HL-60/S4 treated with retinoic acid at 250 ng/mL for 4 days and 3 days (cell line): Measurements from ENCODE around the gene TNFRSF13B.
"Not testable (repeated sequence)": the region's sequence is repeated elsewhere in the genome, so short reads cannot be mapped to it uniquely, and the experiment has no call there.

Experiments used
- in situ Hi-C: fragments of 300-500 bp; cut with MboI; formaldehyde crosslinking; loops from 2 replicates; pipeline ENCODE4 v1.7.0; 2022; ENCODE audit warnings: low sequenced_read_pairs

Gene TNFRSF13B

DNA sequence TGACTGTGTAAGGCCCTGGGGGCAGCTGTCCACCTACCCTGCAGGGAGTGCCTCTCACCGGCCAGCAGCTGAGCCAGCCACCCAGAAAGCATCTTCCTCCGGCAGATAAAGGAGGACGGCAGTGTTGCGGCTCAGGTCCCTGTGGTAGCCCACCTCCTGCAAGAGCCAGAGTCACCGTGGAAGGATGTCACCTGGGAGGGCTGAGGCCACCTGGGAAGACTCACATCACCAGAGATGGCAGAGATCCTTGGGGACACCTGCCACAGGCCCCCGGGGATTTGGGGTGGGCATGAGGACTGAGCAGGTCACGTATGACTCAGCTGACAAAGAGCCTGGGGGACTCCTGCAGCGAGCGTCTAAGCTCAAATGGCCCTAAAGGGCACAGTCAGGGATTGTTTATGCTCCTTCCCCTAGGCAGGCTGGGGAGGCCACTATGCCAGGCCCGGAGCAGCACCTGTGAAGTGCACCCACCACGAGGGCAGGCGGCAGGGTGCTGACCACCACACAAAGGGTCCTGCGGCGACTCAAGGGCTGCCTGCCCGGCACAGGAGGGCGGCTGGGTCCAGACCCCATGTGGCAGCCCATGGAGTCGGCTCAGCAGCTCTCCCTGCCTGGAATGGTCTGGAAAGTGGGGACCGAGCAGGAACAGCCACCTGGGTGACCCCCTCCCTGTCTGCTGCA is 44.1 kb downstream of the TNFRSF13B start:
- in situ Hi-C loops = no loop called here

DNA sequence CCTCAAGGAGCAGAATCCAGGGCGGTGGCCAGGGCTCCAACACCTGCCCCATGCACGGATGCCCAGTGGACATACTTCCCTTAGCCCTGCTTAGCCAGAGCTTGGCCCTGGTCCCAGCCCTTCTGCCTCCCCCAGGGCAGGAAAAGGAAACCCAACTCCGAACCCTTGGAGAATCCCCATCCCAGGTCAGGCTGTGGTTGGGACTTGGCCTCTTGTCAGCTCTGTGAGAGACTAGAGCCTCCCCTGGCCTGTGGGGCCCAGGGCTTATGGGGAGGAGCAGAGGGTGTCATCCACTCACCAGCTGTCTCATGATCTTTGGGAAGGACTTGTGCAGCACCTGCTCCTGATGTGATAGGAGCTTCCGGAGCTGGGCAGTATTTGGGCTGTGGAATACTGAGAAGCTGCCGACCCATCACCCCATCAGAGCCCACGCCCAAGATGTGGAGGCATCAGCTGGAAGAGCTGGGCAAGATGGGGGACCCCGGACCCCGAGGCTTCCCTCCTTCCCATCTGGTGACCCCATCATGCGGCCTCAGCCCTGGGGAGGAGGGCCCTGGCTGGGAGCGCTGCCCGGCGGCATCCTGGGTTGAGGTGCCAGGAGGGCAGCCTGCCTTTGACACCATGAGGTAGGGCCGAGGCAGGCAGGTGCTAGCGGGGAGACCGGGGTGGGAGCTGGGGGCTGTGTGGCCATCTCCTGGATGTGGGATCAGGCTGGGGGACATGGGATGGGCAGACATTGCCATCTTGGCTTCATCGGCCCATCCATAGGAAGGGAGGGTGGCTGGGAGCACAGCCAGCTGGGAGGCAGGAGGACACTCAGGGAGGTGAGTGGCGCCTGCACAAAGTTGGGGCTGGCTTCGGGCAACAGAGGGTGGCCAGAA is 45.1 kb downstream of the TNFRSF13B start:
- in situ Hi-C loops = no loop called here

DNA sequence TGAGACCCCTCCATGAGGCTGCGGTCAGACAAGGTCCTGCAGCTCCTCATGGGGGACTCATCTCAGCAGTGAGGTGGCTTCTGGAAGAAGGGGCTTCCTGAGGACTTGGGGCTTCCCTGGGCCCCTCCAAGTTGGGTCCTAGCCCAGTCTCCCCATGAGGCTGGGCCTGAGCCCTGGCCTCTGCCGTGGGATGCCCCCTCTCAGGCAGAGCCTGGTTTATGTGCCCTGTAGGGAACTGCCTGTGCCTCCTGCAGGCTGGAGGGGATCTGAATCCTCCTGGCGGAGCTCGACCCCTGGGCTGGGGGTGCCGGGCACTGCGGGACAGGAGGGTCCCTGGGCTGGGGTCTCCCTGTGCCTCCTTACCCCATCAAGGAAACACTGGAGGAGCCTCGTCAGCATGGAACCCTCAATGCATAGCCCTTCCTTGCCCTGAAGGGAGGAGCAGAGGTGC is 45.8 kb downstream of the TNFRSF13B start:
- in situ Hi-C loops = no loop called here

DNA sequence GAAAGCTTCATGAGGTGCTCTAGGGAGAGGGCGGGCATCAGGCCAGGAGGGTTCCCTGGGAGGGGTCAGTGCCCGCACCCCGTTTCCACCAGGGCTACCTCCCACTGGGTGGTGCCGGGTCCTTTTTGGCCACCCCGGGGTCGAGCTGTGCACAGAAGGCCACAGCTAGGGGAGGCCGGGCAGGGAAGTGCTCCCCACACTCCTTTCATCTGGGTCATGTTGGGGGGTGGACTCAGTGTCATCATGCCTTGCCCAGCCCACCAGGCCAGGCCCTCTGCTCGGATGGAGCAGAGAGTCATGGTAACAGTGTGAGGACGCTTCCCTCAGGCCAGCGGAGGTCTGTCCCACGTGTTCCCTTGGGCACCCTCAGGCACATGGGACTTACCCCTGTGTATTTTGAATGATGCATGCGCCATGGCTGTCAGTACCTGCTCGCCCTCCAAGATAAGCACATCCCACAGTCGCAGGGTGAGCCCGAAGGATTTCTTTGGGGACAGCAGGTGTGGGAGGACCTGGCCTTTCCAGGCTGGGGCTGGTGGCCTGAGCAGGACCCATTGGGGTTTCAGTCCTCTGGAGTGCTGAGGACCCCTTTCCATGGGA is 46.4 kb downstream of the TNFRSF13B start:
- in situ Hi-C loops = no loop called here

DNA sequence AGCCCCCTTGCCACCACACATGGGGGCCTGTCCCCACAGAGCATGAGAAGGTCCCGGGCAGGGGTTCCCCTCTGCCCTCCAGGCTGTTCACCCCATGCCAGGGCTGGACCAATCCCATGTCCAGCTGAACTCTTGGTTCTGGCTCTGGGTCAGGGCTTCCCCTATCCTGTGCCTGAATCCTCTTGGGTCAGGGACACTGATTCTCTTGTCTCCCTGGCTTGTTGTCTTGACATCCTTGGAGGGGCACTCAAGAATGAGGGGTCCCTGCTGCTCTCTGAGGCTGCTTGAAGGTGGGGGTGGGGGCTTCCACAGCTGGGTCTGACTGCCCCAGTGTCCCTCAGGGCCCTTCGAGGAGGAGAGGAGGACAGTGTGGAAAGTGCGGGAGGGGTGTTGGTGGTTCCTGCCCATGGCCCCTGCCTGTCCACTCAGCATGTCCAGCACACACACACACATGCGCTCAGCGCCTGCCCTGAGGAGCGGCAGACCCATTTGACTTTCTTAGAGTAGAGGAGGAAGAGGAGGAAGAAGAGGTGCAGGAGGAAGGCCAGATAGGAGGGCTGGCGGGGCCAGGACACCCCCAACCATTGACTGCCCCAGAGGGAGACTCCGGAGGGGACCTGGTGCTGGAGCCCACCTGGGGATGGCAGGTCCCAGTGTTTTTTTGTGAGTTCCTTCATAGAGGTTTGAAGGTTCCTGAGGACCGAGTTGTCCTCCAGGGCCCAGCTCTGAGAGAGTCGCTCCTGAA is 47.0 kb downstream of the TNFRSF13B start:
- in situ Hi-C loops = no loop called here

DNA sequence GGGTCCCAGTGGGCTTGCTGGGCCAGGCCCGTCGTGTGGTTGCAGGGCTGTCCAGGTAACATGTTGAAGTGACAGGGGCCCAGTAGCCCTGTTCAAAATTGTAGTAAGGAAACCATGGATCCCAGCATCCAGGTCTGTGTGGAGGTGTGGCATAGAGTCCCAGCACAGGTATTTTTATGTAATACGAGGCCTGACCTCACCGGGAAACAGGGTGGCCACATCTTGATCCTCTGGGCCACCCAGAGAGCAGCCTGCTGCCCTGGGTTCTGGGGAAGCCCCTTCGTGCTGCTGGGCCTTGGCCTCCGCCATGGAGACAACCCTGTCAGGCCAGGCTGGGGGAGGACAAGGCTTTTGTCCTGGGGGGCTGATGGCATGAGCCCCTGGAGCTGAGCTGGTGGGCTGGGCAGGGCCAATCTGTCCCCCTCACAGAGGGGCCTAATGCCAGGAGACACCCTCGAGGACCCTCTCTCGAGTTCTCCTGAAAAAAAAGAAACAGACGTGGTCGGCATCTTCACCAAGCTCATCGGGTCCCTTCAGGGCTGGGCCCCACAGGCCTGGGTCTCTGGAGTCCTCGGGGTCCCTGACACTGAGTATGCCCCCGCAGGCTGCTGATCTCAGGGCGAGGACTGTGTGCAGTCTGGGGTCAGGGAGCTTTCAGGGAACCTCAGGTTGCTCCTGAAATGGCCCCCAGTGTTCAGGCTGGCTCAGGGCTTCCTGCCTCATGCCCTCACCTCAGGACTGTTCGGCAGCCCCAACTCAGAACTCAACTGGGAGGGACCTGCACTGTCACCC is 47.8 kb downstream of the TNFRSF13B start:
- in situ Hi-C loops = no loop called here

DNA sequence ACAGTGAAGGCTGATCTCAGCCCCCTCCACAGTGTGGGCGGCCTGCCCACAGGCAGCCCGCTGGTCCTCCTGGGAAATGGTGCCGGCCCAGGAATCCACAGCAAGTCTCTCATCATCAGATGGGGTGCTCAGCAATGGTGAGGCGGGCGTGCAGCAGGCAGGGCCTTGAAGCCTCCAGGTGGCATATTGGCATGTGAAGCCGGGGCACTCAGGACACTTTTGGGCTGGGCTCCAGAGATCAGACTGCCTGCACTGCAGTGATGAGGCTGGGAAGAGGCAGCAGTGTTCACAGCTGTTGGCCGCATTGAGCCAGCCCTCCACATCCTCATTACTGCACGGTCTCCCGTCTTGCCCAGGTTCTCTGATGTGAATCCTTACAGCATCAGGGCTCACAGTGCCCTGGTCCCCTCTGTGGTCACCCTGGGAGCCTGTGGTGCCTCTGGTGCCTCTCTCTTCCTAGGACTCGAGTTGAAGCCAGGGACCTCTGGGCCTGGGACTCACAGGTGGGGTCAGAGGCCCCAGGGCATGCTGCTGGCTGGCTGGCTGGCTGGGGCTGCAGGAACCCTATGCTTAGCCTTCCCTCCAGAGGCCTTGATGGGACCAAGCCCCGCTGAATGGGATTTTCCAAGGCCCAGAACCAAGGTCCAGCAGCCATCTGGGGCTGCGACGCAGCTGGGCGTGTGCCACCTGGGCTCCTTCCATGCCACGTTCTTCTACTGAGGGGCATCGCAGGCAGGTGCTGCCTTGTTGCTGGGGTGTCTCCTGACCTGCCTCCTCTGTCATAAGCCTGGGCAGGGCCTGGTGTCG is 48.6 kb downstream of the TNFRSF13B start:
- in situ Hi-C loops = no loop called here

DNA sequence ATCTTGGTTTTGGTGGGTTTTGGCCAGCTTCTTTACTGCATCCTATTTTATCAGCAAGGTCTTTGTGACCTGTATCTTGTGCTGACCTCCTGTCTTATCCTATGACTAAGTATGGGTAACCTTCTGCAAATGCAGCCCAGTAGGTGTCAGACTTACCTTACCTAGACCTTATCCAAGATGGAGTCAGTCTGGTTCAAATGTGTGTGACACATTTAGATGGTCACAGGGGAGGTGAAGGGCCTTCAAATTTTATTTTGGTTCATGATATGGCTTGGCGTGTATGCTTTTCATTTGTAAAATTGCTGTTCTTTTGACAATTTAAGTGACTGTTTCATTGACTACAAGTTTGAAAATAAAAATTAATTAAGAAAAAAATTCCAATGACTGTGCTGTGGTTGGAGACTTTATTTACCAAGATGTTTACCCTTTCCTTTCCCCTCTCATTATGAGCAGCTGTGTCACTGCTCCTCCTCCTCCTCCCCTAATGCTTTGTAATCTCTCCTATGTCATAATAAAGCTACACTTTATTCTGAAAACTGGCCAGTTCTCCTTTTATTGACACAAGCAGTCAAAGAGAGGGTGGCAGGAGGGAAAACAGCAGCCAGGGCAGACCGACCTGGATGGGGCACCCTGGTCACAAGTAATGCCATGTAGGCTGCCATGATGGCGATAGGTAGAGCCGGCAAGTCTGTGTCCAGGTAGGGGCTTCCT is 49.4 kb downstream of the TNFRSF13B start:
- in situ Hi-C loops = no loop called here

DNA sequence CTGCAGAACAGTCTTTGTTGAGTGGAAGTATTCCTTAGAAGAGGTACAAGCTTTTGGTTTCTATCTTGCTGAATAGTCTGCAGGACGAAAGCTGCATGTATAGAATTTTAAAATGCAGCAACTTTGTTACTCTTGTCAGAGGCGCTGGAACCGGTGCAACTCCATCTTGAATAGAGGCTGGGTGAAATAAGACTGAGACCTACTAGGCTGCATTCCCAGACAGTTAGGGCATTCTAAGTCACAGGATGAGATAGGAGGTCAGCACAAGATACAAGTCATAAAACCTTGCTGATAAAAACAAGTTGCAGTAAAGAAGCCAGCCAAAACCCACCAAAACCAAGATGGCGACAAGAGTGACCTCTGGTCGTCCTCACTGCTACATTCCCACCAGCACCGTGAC is 50.5 kb downstream of the TNFRSF13B start:
- in situ Hi-C loops = not testable (repeated sequence)

DNA sequence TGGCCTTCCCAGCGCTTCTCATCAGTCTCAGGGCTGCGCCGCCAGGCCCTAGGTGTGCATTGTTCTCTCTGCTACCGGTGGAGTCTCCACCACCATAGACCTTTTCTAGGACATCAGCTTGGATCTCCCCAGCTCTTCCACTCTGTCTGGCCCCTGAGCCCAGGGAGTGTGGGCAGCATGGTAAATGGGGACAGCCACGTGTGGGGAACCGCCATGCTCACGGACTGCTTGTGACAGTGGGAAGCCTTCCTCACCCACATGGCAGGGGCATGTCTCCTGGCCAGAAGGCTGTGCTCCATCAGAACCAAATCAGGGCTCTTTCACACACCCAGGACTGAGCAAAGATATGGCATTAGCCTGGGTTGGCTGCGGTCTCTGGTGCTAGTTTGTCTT is 51.3 kb downstream of the TNFRSF13B start:
- in situ Hi-C loops = no loop called here

DNA sequence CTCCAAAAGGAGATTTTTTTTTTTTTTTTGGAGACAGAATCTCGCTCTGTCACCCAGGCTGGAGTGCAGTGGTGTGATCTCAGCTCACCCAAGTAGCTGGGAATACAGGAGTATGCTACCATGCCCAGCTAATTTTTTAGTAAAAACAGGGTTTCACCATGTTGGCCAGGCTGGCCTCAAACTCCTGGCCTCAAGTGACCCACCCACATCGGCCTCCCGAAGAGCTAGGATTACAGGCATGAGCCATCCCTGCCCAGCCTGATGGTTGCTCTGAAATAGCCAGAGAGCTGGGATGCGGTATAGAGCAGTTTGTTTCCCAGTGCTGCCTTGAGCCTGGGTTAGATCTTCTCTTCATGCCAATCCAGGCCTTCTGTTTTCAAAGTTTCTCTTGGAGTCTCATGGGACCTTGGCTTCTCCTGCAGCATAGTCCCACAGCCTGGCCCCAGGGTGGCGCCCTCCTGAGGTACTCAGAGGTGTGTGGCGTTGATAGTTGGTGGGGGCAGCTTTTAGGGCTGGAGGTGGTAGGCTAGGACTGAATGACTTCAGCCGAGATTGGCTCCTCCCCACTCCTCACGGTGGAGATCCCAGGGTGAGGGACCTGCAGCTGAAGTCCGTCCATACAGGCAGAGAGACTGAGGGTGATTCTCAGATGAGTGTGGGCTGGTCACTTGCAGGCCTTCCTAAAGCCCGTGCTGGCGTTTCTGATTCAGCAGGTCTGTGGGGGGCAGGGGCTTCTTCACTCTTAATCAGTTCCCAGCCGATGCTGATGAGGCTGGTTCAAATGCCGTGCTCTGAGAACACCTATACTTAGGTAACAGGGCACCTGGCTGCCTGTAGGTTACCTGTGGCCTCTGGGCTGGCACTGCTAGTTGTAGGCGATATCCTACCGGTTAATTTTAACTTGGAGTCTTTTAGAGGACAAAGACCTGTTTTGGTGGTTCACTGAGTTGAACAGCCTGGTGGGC is 52.0 kb downstream of the TNFRSF13B start:
- in situ Hi-C loops = no loop called here

DNA sequence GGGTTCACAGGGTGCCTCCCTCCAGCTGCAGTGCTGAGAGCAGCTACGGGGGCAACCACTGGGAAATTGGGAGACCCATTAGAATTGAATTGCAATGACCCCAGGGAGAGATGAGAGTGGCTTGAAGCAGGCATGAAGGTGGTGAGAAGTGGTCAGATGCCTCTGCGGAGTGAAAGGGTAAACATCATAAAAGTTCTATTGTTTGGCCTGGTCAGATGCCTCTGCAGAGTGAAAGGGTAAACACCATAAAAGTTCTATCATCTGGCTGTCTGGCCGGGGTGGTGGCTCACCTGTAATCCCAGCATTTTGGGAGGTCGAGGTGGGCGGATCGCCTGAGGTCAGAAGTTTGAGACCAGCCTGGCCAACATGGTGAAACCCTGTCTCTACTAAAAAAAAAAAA is 53.5 kb downstream of the TNFRSF13B start:
- in situ Hi-C loops = no loop called here

DNA sequence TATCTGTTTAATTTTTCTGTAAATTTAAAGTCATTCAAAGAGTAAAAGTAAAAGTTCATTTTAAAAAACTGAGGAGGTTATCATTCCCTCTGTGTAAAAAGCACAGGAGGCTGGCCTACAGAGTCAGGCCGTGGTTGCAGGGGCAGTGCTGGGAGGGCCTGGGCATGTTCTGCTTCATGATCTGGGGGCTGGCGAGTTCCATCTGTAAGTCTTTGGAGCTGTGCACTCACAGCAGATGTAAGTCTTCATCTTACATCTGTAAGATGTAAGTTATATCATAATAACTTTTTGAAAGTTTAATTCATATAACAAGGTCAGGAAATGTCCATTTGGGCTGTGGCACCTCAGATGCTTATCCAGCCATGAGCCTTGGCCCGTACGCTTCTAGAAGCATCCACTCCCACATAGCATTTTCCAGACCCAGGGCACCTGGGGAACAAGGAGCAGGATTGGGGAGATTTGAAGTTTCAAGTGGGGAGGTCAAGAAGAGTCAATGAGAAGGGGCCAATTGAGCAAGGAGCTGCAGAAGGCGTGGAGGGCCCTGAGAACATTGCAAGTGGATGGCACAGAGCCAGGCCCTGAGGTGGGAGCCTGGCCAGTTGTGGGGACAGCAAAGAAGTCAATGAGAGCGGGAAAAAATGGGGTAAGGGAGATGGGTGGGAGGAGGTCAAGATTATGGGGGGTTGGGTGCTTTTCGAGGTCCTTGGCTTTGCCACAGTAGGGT is 54.1 kb downstream of the TNFRSF13B start:
- in situ Hi-C loops = no loop called here

DNA sequence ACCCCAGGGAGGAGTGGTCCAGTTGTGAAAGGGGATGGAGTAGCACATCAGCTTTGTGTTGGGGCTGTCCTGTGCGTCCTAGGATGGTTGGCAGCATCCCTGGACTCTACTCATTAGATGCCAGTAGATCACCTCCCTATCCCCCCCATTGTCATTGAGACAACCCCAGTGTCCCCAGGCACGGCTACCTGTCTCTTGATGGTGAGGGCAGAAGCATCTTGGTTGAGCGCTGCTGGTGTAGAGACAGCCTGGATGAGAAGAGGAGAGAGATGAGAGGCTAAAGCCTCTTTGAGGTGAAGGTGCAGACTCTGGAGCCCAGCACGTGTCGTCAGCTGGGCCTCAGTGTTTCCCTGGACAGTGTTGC is 55.4 kb downstream of the TNFRSF13B start:
- in situ Hi-C loops = no loop called here

DNA sequence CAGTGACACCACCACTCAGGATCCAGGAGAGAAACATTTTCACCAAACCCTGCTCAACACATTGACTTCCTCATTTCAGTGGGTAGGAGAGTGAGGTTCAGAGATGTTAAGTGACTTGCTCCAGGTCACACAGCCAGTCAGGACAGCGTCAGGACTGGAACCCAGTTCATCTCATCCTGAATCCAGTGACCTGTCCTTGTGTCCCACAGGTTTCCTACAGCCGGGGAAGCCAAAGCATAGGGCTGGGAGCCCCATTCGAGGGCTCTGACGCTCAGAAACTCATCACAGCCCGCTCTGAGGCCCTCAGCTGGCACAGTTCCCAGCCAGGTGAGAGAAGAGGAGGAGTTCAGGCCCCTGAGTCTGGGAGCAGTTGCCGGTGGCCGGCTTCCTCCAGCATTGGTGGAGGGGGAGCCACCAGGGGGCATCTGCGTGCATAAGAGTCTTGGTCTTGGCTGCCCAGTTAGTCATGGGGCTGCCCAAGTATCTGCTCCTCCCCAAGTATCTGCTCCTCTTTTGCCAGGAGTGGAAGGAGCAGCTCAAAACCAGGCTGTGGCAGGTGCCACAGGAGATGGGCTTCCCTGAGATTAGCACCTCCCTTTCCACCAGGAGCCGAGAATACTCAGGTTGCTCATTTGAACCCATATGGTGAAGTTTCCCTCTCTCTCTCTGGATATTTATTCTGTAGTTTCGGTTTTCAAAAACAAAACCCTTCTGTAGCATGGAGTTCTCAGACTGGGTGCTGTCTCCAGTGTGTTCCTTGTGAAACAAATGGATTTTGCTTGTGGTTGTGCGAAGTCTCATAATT is 56.0 kb downstream of the TNFRSF13B start:
- in situ Hi-C loops = no loop called here

DNA sequence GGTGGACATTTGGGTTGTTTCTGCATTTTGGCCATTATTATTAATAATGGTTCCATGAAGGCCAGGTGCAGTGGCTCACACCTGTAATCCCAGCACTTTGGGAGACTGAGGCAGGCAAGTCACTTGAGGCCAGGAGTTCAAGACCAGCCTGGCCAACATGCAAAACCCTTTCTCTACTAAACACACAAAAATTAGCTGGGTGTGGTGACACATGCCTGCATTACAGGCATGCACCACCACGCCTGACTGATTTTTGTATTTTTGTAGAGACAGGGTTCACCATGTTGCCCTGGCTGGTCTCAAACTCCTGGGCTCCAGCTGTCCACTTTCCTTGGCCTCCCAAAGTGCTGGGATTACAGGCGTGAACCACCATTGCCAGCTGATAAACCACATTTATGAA is 58.5 kb downstream of the TNFRSF13B start:
- in situ Hi-C loops = no loop called here
